Immature natural killer cell (primary cell): ENCODE data around the gene TMEM108. TPM values are rescaled to one million over a fixed set of nuclear protein-coding genes. Genes with fewer than 3 reads are reported as not detected.

Source experiments
- DNase-seq, 3 donors: peaks; one replicate each; pipeline ENCODE4 v3.0.0; 2022; ENCODE audit warnings: mixed read lengths in 1 of 3
- H3K27ac Mint-ChIP-seq, 6 donors: one replicate each; pipeline ENCODE4 v1.8.0; 2020; ENCODE audit warnings: mixed read lengths in 6 of 6, mild to moderate bottlenecking in 5 of 6, inconsistent platforms in 4 of 6, moderate library complexity in 3 of 6
- H3K27me3 Mint-ChIP-seq, 3 donors: one replicate each; pipeline ENCODE4 v1.8.0; 2020 to 2021; ENCODE audit warnings: low read depth in 3 of 3, mild to moderate bottlenecking in 3 of 3, mixed read lengths in 3 of 3, moderate library complexity in 3 of 3, inconsistent platforms in 1 of 3
- H3K36me3 Mint-ChIP-seq, 3 donors: one replicate each; pipeline ENCODE4 v1.8.0; 2020; ENCODE audit warnings: mixed read lengths in 3 of 3, inconsistent platforms in 2 of 3, mild to moderate bottlenecking in 2 of 3
- H3K4me1 Mint-ChIP-seq, 2 donors: one replicate each; pipeline ENCODE4 v1.8.0; 2020; ENCODE audit warnings: inconsistent platforms in 2 of 2, mild to moderate bottlenecking in 2 of 2, mixed read lengths in 2 of 2, moderate library complexity in 1 of 2
- H3K4me3 Mint-ChIP-seq, 5 donors: one replicate each; pipeline ENCODE4 v1.8.0; 2020; ENCODE audit warnings: mild to moderate bottlenecking in 5 of 5, mixed read lengths in 5 of 5, inconsistent platforms in 3 of 5, moderate library complexity in 3 of 5
- H3K9me3 Mint-ChIP-seq, 6 donors: one replicate each; pipeline ENCODE4 v1.8.0; 2020; ENCODE audit warnings: mild to moderate bottlenecking in 6 of 6, mixed read lengths in 6 of 6, inconsistent platforms in 4 of 6, moderate library complexity in 3 of 6
- polyA plus RNA-seq, 3 donors: library from polyadenylated mRNA; unstranded; fragments of 300-500 nt; fragmentation: Illumina TruSeq; gene quantifications; one replicate each; pipeline ENCODE4 v1.2.3, GENCODE V29; 2021

Gene TMEM108
- polyA plus RNA-seq, 3 donors from 2014 or later = 0.16 TPM; not detected in 2

DNA sequence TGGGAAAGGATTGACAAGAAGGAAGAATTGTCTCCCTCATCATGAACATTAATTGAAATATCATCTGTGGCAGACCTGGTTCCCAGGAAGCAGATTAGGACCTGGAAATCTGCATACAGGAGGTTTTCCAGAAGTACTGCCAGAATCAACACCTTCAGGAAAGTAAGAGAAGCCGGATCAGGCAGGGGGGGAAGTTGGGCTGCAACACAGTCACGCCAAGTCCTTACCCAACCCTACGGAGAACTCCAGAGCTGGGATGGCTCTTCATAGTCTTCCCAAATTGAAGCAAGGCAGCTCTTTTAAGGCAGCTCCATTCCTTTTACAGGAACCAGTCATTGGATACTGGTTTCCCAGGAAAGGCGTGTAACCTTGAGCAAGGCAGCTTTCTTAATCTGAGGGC is 326.5 kb downstream of the TMEM108 start:
- DNase-seq = no peak
- peaks cover 0 to 5% (median 0%) of the 10 kb centered on the region in 3 donors for H3K27me3 Mint-ChIP-seq
- H3K9me3 Mint-ChIP-seq = no peaks in the 10 kb centered on the region
- H3K36me3 Mint-ChIP-seq = no peaks in the 10 kb centered on the region
- H3K4me1 Mint-ChIP-seq = no peaks in the 10 kb centered on the region
- H3K4me3 Mint-ChIP-seq = no peak overlapping the region
- no peak overlapping the region for H3K27ac Mint-ChIP-seq

DNA sequence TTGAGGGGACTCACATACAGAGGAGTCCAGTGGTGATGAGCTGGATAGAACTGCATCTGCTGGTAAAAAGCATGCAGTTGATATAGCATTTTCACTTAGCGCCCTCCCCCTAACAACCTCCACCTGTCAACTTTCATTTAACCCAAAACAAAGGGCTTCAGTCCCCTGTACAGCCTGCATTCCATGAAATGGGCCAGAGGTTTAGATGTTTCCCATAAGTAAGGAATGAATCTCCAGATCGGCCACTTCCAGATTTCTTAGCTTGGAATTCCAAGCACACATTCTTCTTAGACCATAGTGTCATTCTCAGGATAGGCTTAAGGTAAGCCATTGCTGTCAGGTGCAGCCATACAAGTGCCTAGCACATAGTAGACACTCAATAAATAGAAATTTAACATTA is 328.7 kb downstream of the TMEM108 start:
- no peaks in the 10 kb centered on the region for H3K36me3 Mint-ChIP-seq
- DNase-seq = no peak
- H3K4me1 Mint-ChIP-seq = no peaks in the 10 kb centered on the region
- no peak overlapping the region for H3K4me3 Mint-ChIP-seq
- no peak overlapping the region for H3K27ac Mint-ChIP-seq
- peaks cover 0 to 5% (median 0%) of the 10 kb centered on the region in 3 donors for H3K27me3 Mint-ChIP-seq
- no peaks in the 10 kb centered on the region for H3K9me3 Mint-ChIP-seq

DNA sequence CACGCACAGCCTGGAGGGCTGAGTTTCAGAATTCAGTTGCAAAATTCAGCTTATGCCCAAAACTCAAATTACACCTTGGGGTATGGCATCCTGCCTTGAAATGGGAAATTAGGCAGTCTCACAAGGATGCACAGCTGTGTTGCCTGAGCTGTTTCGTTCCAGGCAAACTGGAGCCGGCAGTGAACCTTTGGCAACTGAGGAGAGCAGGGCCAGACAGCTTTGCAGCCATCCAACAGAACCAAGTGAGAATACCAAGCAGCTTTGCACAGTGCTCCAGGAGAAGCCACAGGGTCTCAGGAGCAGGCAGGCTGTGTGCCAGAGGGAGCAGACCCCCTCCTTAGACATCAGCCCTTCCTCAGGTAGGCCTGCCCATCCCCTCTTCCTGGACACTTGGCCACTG is 329.2 kb downstream of the TMEM108 start:
- H3K36me3 Mint-ChIP-seq = no peaks in the 10 kb centered on the region
- peaks cover 0 to 5% (median 0%) of the 10 kb centered on the region in 3 donors for H3K27me3 Mint-ChIP-seq
- no peaks in the 10 kb centered on the region for H3K9me3 Mint-ChIP-seq
- H3K4me1 Mint-ChIP-seq = no peaks in the 10 kb centered on the region
- DNase-seq = no peak
- no peak overlapping the region for H3K4me3 Mint-ChIP-seq
- no peak overlapping the region for H3K27ac Mint-ChIP-seq

DNA sequence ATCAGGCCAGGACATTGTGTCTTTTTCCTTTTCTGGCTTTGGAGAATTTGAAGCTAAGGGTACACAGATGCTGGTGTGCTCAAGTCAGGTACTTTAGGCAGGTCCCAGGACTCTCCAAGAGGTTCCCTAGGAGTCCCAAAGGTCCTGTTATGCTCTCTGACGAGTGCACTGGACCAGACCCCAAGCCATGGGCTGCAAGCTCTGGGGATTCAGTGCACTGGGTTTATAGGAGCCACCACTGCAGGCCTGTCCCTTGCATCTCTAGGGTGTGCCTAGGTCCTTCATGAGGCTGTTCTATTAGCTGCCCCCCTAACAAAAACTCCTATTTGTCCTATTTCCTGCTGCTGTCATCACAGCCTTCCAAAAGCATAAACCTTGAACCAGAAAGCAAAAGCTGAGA is 329.8 kb downstream of the TMEM108 start:
- H3K4me1 Mint-ChIP-seq = no peaks in the 10 kb centered on the region
- no peaks in the 10 kb centered on the region for H3K9me3 Mint-ChIP-seq
- H3K27me3 Mint-ChIP-seq = peaks cover 0 to 2% (median 0%) of the 10 kb centered on the region in 3 donors
- DNase-seq = no peak
- H3K36me3 Mint-ChIP-seq = no peaks in the 10 kb centered on the region
- no peak overlapping the region for H3K4me3 Mint-ChIP-seq
- no peak overlapping the region for H3K27ac Mint-ChIP-seq

DNA sequence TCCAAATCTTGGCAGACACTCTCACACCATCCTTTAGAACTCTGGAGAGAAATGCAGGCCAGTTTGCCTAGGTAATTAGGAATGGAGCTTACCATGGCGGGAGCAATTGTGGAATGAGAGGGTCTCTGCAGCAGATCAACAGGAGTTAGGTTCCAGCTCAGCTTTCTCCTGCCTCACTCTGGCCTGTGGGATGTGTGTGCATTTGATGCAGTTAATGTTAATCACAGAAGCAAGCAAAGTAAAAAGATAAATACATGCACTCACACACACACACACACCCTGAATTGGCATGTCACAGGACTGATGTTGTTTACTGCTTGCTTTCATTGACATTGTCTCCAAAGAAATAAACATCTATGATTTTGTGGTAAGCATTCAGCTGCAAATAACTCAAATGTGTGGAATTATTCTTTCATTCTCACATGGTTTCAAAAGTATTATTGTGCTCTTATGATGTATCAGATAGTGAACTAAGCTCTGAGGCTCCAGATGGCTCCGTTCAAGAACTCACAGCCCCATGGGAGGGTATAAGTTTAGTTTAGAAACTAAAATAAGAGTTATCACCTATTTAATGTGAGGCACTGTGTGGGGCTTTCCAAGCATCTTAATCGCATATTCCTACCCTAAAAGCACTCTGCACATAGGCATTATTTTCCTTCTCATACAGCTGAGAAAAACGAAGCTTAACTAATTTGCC is 330.3 kb downstream of the TMEM108 start:
- H3K27ac Mint-ChIP-seq = no peak overlapping the region
- DNase-seq = no peak
- H3K36me3 Mint-ChIP-seq = no peaks in the 10 kb centered on the region
- H3K4me1 Mint-ChIP-seq = no peaks in the 10 kb centered on the region
- H3K27me3 Mint-ChIP-seq = peaks cover 0 to 2% (median 0%) of the 10 kb centered on the region in 3 donors
- no peak overlapping the region for H3K4me3 Mint-ChIP-seq
- no peaks in the 10 kb centered on the region for H3K9me3 Mint-ChIP-seq

DNA sequence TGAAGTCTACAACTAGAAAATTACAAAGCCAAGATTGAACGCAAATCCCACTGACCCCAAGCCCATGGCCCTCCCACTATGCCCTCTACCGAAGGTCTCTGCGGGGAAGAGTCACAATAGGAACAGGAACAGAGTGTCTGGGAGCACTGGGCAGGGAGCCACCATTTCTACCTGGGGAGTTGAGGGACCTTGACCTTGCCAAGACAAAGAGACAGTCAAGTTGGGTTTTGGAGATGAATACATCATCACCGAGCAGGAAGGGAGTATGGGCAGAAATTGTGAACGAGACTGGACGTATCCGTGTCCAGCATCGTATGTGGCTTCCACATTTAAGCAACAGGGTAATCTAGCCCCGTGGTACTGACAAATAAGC is 330.9 kb downstream of the TMEM108 start:
- Mint-ChIP-seq H3K4me1 (no peaks in the 10 kb centered on the region), H3K27ac (no peak overlapping the region), H3K4me3 (no peak overlapping the region), H3K36me3 (no peaks in the 10 kb centered on the region), H3K9me3 (no peaks in the 10 kb centered on the region), H3K27me3 (peaks cover 0 to 4% (median 2%) of the 10 kb centered on the region in 3 donors)
- DNase-seq = no peak

DNA sequence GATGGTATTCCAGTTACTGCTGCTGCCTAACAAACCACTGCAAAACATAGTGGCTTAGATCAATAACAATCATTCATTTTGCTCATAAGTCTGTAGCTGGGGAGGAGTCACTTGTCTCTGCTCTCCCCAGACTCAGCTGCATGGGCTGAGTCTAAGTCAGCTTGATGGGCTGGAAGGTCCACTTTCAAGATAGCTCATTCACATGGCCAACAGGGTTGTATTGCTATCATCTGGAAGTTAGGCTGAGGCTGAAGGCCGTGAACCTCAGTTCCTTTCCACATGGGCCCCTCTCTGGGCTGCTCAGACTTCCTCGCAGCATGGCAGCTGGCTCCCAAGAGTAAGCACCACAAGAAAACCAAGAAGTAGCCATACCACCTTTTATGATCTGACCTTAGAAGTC is 333.0 kb downstream of the TMEM108 start:
- Mint-ChIP-seq H3K4me1 (no peaks in the 10 kb centered on the region), H3K27ac (no peak overlapping the region), H3K4me3 (no peak overlapping the region), H3K36me3 (no peaks in the 10 kb centered on the region), H3K27me3 (peaks cover 0 to 6% (median 2%) of the 10 kb centered on the region in 3 donors), H3K9me3 (no peaks in the 10 kb centered on the region)
- DNase-seq = no peak

DNA sequence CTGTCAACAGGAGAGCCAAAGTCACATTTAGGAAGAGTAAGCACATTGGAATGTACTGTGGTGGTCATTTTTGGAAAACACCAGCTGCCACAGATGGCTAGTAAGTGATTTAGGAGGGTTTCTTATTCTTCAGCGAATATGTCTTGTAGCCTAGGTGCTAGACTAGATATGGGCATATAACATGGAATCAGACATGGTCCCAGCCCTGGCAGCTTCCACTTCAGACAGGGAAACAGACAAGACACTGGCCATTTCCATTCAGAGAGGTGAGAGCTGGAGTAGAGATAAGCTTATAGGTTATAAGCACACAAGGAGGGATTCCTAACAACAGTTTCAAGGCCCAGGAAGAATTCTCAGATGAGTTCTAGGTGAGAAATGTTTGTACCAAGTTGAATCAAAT is 333.5 kb downstream of the TMEM108 start:
- no peaks in the 10 kb centered on the region for H3K36me3 Mint-ChIP-seq
- H3K4me1 Mint-ChIP-seq = no peaks in the 10 kb centered on the region
- H3K27me3 Mint-ChIP-seq = peaks cover 0 to 6% (median 2%) of the 10 kb centered on the region in 3 donors
- H3K9me3 Mint-ChIP-seq = no peaks in the 10 kb centered on the region
- no peak overlapping the region for H3K27ac Mint-ChIP-seq
- DNase-seq = no peak
- no peak overlapping the region for H3K4me3 Mint-ChIP-seq

DNA sequence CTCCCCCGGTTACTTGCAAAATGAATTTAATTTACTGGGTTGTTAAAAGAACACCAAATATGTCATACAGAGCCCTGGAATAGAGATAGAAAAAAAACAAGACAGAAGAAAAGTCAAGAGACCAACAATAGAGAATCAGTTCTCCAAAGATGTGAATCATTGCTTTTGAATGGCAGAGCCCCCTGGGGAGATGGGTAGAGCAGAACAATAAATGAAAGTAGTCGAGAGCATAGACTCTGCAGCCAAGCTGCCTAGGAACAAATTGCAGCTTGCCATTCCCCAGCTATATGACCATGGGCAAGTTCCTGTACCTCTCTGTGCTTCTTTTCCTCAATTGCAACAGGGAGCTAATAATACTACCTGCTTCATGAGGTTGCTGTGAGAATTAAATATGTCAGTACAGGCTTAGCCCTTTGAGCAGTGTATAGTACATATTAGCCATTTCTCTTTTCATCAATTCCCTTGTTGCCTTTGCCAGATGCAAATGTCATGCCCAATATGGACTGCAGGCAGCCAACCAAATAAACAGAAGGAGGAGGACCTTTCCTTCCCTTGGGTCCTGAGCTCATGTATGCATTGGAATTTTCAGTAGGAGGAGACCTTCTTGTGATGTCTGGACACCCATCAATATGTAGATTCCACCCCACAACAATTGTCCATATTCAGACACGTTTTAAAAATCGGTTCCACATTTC is 336.7 kb downstream of the TMEM108 start:
- Mint-ChIP-seq H3K4me3 (no peak overlapping the region), H3K27ac (no peak overlapping the region), H3K27me3 (peaks cover 0 to 6% (median 2%) of the 10 kb centered on the region in 3 donors), H3K9me3 (no peaks in the 10 kb centered on the region), H3K4me1 (no peaks in the 10 kb centered on the region), H3K36me3 (no peaks in the 10 kb centered on the region)
- no peak for DNase-seq

DNA sequence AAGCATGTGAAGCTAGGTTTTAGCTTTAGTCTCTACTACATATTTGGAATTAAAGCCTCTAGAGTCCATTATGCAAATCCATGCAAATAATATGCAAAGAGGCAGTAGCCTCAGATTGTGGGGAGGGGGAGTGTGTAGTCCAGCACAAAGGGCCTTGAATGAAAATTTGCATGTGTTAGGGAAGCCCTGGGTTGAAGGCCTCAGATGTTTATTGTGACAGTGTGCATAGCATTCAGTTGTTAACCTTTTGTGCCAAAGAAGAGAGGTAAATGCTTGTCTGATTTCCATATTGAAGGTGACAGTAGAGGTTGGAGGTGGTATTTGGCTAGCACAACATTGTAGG is 337.2 kb downstream of the TMEM108 start:
- Mint-ChIP-seq H3K4me3 (no peak overlapping the region), H3K9me3 (no peaks in the 10 kb centered on the region), H3K27ac (no peak overlapping the region), H3K27me3 (peaks cover 0 to 6% (median 2%) of the 10 kb centered on the region in 3 donors), H3K36me3 (no peaks in the 10 kb centered on the region), H3K4me1 (no peaks in the 10 kb centered on the region)
- no peak for DNase-seq

DNA sequence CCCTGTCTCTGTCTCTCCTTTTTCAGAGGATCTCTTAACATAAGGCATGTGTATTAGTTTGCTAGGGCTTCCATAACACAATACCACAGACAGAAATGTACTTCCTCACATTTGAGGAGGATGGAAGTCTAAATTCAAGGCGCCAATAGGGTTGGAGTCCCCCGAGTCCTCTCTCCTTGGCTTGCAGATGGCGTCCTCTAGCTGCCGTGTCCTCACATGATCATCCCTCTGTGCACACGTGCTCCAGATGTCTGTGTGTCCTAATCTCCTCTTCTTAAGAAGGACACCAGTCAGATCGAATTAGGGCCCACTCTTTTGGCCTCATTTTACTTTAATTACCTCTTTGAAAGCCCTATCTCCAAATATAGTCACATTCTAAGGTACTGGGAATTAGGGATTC is 338.6 kb downstream of the TMEM108 start:
- no peaks in the 10 kb centered on the region for H3K4me1 Mint-ChIP-seq
- no peak overlapping the region for H3K27ac Mint-ChIP-seq
- no peak for DNase-seq
- no peaks in the 10 kb centered on the region for H3K36me3 Mint-ChIP-seq
- H3K4me3 Mint-ChIP-seq = no peak overlapping the region
- no peaks in the 10 kb centered on the region for H3K9me3 Mint-ChIP-seq
- H3K27me3 Mint-ChIP-seq = peaks cover 0 to 6% (median 2%) of the 10 kb centered on the region in 3 donors

DNA sequence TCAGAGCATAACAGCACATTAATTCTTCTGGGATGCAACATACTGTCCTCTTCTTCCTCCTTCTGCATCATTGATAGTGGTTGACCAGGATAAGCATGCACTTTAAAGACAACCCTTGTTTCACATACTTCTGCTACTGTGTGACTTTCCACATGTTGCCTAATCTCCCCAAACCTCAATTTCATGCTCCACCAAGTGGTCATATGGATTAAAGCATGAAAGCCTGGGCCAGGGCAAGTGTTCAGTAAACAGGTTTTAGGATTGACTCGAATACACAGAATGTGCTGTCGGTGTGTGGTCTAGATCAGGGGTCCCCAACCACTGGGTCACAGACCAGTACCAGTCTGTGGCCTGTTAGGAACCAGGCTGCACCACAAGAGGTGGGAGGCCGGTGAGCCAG is 339.2 kb downstream of the TMEM108 start:
- no peak for DNase-seq
- H3K4me3 Mint-ChIP-seq = no peak overlapping the region

DNA sequence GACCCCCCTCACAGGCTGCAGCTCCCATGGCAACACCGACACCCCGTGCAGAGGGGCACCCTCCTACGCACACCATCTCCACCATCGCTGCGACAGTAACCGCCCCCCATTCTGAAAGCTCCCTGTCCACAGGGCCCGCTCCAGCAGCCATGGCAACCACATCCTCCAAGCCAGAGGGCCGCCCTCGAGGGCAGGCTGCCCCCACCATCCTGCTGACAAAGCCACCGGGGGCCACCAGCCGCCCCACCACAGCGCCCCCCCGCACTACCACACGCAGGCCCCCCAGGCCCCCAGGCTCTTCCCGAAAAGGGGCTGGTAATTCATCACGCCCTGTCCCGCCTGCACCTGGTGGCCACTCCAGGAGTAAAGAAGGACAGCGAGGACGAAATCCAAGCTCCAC is 341.7 kb downstream of the TMEM108 start:
- Mint-ChIP-seq H3K36me3 (no peaks in the 10 kb centered on the region), H3K9me3 (no peaks in the 10 kb centered on the region), H3K27ac (no peak overlapping the region), H3K4me3 (no peak overlapping the region), H3K4me1 (no peaks in the 10 kb centered on the region), H3K27me3 (peaks cover 0 to 2% (median 0%) of the 10 kb centered on the region in 3 donors)
- no peak for DNase-seq

More for the DNA sequence above, 339.2 kb downstream of the TMEM108 start:
- peaks cover 0 to 6% (median 2%) of the 10 kb centered on the region in 3 donors for H3K27me3 Mint-ChIP-seq
- no peak overlapping the region for H3K27ac Mint-ChIP-seq
- H3K36me3 Mint-ChIP-seq = no peaks in the 10 kb centered on the region
- no peaks in the 10 kb centered on the region for H3K9me3 Mint-ChIP-seq
- no peaks in the 10 kb centered on the region for H3K4me1 Mint-ChIP-seq

DNA sequence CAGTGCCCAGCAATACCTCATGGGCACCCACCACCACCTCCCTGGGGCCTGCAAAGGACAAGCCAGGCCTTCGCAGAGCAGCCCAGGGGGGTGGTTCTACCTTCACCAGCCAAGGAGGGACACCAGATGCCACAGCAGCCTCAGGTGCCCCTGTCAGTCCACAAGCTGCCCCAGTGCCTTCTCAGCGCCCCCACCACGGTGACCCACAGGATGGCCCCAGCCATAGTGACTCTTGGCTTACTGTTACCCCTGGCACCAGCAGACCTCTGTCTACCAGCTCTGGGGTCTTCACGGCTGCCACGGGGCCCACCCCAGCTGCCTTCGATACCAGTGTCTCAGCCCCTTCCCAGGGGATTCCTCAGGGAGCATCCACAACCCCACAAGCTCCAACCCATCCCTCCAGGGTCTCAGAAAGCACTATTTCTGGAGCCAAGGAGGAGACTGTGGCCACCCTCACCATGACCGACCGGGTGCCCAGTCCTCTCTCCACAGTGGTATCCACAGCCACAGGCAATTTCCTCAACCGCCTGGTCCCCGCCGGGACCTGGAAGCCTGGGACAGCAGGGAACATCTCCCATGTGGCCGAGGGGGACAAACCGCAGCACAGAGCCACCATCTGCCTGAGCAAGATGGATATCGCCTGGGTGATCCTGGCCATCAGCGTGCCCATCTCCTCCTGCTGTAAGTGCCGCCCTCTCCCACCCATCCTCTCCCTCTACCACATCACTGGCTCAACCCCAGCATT is 342.5 kb downstream of the TMEM108 start:
- H3K36me3 Mint-ChIP-seq = no peaks in the 10 kb centered on the region
- H3K9me3 Mint-ChIP-seq = no peaks in the 10 kb centered on the region
- no peak for DNase-seq
- no peak overlapping the region for H3K27ac Mint-ChIP-seq
- H3K4me3 Mint-ChIP-seq = no peak overlapping the region
- peaks cover 0 to 4% (median 0%) of the 10 kb centered on the region in 3 donors for H3K27me3 Mint-ChIP-seq
- no peaks in the 10 kb centered on the region for H3K4me1 Mint-ChIP-seq
